Activated naive CD8-positive, alpha-beta T cell treated with anti-CD3 and anti-CD28 coated beads, Interleukin-2, amount 50 U/mL, for 24 hours (primary cell): ENCODE results near the gene NEDD1.

ENCODE experiments used
- ATAC-seq: fragments of 150-1000 bp; cut with Tn5 transposase; one replicate; pipeline ENCODE4 v1.10.0; 2021
- DNase-seq: peaks from one replicate; pipeline ENCODE4 v3.0.0; 2021
- H3K27ac Mint-ChIP-seq: one replicate; pipeline ENCODE4 v1.8.0; 2021; ENCODE audit warnings: mild to moderate bottlenecking, mixed read lengths
- H3K27me3 Mint-ChIP-seq: one replicate; pipeline ENCODE4 v1.8.0; 2021; ENCODE audit warnings: mixed read lengths
- H3K36me3 Mint-ChIP-seq: one replicate; pipeline ENCODE4 v1.8.0; 2021; ENCODE audit warnings: low read depth, mixed read lengths
- H3K4me1 Mint-ChIP-seq: one replicate; pipeline ENCODE4 v1.8.0; 2021; ENCODE audit warnings: mixed read lengths
- H3K4me3 Mint-ChIP-seq: one replicate; pipeline ENCODE4 v1.8.0; 2021; ENCODE audit warnings: mild to moderate bottlenecking, moderate library complexity, mixed read lengths
- H3K9me3 Mint-ChIP-seq: one replicate; pipeline ENCODE4 v1.8.0; 2021; ENCODE audit warnings: mixed read lengths

Gene NEDD1, protein sequence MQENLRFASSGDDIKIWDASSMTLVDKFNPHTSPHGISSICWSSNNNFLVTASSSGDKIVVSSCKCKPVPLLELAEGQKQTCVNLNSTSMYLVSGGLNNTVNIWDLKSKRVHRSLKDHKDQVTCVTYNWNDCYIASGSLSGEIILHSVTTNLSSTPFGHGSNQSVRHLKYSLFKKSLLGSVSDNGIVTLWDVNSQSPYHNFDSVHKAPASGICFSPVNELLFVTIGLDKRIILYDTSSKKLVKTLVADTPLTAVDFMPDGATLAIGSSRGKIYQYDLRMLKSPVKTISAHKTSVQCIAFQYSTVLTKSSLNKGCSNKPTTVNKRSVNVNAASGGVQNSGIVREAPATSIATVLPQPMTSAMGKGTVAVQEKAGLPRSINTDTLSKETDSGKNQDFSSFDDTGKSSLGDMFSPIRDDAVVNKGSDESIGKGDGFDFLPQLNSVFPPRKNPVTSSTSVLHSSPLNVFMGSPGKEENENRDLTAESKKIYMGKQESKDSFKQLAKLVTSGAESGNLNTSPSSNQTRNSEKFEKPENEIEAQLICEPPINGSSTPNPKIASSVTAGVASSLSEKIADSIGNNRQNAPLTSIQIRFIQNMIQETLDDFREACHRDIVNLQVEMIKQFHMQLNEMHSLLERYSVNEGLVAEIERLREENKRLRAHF

GRCh38 chr12:96906849-96907670 lies at the start of gene NEDD1:
Gene NEDD1, plus strand, starts transcription at chr12:96907257. Its CDS starts 2,503 bp downstream, at chr12:96909760.
- DNase-seq (peak; percentile 89), ATAC-seq (peak; percentile 85)
- Mint-ChIP-seq H3K27ac (peak within 1 kb of the TSS; percentile 96), H3K9me3 (no peaks in the 10 kb centered on the region), H3K4me1 (peaks cover 46% of the 10 kb centered on the region), H3K36me3 (peaks cover 22% of the 10 kb centered on the region), H3K27me3 (peaks cover 6% of the 10 kb centered on the region), H3K4me3 (peak within 1 kb of the TSS; percentile 96)

GRCh38 chr12:96858162-96858561 lies 48.9 kb upstream of the NEDD1 start:
- ATAC-seq (no peak), DNase-seq (no peak)
- H3K4me3 Mint-ChIP-seq, result no peak overlapping the region
- H3K4me1 Mint-ChIP-seq, result no peaks in the 10 kb centered on the region
- H3K9me3 Mint-ChIP-seq, result peaks cover 13% of the 10 kb centered on the region
- no peak overlapping the region for H3K27ac Mint-ChIP-seq
- peaks cover 10% of the 10 kb centered on the region for H3K27me3 Mint-ChIP-seq
- H3K36me3 Mint-ChIP-seq, result no peaks in the 10 kb centered on the region

DNA sequence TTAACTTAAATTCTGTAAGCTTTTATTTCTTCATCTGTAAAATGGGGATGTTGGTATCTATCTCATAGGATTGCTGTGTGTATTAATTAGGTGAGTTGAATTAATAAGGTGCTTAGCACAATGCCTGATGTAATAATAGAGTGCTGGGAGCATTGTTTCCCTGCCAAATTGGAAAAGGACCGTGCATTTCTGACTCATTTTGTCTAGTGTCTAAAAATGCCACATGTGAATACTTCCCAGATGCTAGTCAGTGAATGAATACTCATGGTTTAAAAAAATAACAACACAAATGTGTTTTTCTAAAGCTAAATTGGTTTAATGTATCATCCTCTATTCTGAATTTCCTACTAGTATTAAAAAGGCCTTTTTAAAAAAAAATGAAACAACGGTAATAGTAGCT lies 45.4 kb upstream of the NEDD1 start:
- no peak for ATAC-seq
- Mint-ChIP-seq H3K27ac (no peak overlapping the region), H3K4me1 (no peaks in the 10 kb centered on the region), H3K4me3 (no peak overlapping the region), H3K9me3 (peaks cover 9% of the 10 kb centered on the region), H3K27me3 (peaks cover 13% of the 10 kb centered on the region), H3K36me3 (no peaks in the 10 kb centered on the region)
- no peak for DNase-seq

DNA sequence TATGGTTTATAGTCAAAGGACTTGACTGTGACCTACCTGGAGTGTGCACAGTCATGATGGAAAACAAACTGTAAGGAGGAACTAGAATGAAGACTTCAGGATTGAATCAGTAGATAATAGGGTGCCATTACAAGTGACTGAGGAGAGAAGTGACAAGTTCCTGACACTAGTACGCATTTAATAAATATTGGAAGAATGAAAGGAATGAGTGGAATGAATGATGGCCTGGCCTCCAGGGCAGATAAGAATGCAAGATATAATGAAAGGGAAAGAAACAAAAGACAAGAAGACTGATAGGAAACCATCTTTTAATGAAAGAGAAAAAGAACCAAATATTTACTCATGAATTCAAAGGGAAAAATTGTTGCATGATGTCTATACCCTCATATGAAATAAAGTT lies 44.7 kb upstream of the NEDD1 start:
- no peak overlapping the region for H3K4me3 Mint-ChIP-seq
- ATAC-seq (no peak), DNase-seq (no peak)
- H3K27me3 Mint-ChIP-seq, result peaks cover 11% of the 10 kb centered on the region
- H3K4me1 Mint-ChIP-seq, result no peaks in the 10 kb centered on the region
- H3K36me3 Mint-ChIP-seq, result no peaks in the 10 kb centered on the region
- H3K27ac Mint-ChIP-seq, result no peak overlapping the region
- H3K9me3 Mint-ChIP-seq, result peaks cover 5% of the 10 kb centered on the region

- Mint-ChIP-seq H3K4me1 (no peaks in the 10 kb centered on the region), H3K4me3 (no peak overlapping the region), H3K27me3 (peaks cover 5% of the 10 kb centered on the region), H3K36me3 (no peaks in the 10 kb centered on the region), H3K27ac (no peak overlapping the region), H3K9me3 (no peaks in the 10 kb centered on the region)
- ATAC-seq (no peak), DNase-seq (no peak)
Measured at GRCh38 chr12:96864335-96864734, 42.7 kb upstream of the NEDD1 start.

GRCh38 chr12:96866801-96867590 lies 40.1 kb upstream of the NEDD1 start:
- H3K4me1 Mint-ChIP-seq, result no peaks in the 10 kb centered on the region

GRCh38 chr12:96870946-96871345 lies 36.1 kb upstream of the NEDD1 start:
- H3K4me3 Mint-ChIP-seq, result no peak overlapping the region
- DNase-seq, result no peak
- no peaks in the 10 kb centered on the region for H3K4me1 Mint-ChIP-seq
- H3K36me3 Mint-ChIP-seq, result no peaks in the 10 kb centered on the region
- no peak overlapping the region for H3K27ac Mint-ChIP-seq
- H3K27me3 Mint-ChIP-seq, result peaks cover 5% of the 10 kb centered on the region
- no peaks in the 10 kb centered on the region for H3K9me3 Mint-ChIP-seq
- ATAC-seq, result no peak

More at GRCh38 chr12:96866801-96867590, 40.1 kb upstream of the NEDD1 start:
- H3K9me3 Mint-ChIP-seq, result no peaks in the 10 kb centered on the region
- DNase-seq, result no peak
- no peak for ATAC-seq
- no peaks in the 10 kb centered on the region for H3K36me3 Mint-ChIP-seq
- H3K27me3 Mint-ChIP-seq, result peaks cover 7% of the 10 kb centered on the region
- H3K27ac Mint-ChIP-seq, result no peak overlapping the region
- H3K4me3 Mint-ChIP-seq, result no peak overlapping the region

- H3K36me3 Mint-ChIP-seq, result no peaks in the 10 kb centered on the region
- H3K4me1 Mint-ChIP-seq, result no peaks in the 10 kb centered on the region
- peaks cover 9% of the 10 kb centered on the region for H3K27me3 Mint-ChIP-seq
- ATAC-seq (no peak), DNase-seq (no peak)
- H3K27ac Mint-ChIP-seq, result no peak overlapping the region
- H3K4me3 Mint-ChIP-seq, result no peak overlapping the region
- H3K9me3 Mint-ChIP-seq, result no peaks in the 10 kb centered on the region
Measured at GRCh38 chr12:96872961-96873360, 34.1 kb upstream of the NEDD1 start.

GRCh38 chr12:96874211-96874610 lies 32.8 kb upstream of the NEDD1 start:
- no peak overlapping the region for H3K4me3 Mint-ChIP-seq
- H3K36me3 Mint-ChIP-seq, result no peaks in the 10 kb centered on the region
- no peak for DNase-seq
- H3K9me3 Mint-ChIP-seq, result no peaks in the 10 kb centered on the region
- H3K4me1 Mint-ChIP-seq, result no peaks in the 10 kb centered on the region
- no peak for ATAC-seq
- peaks cover 14% of the 10 kb centered on the region for H3K27me3 Mint-ChIP-seq
- no peak overlapping the region for H3K27ac Mint-ChIP-seq

GRCh38 chr12:96876966-96877365 lies 30.1 kb upstream of the NEDD1 start:
- Mint-ChIP-seq H3K27ac (no peak overlapping the region), H3K4me3 (no peak overlapping the region), H3K9me3 (no peaks in the 10 kb centered on the region), H3K27me3 (peaks cover 10% of the 10 kb centered on the region), H3K4me1 (no peaks in the 10 kb centered on the region), H3K36me3 (no peaks in the 10 kb centered on the region)
- ATAC-seq, result no peak
- no peak for DNase-seq

DNA sequence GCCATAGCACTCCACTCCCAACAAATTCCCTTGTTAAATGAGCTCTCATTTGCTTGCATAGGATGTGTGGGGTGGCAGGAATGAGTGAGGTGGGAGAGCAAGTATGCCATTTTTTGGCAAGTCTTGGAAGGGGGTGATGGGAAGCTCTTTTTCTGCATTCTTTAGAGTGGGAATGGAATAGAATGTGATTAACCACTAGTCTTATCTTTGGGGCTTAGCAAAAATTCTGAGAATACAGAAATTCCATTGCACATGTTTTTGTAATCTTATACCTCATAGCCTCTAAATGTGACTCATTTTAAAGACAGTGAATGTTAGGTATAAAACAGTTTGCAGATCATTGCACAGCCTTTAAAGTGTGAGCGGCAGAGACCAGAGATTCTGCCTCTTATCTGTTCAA lies 28.4 kb upstream of the NEDD1 start:
- Mint-ChIP-seq H3K9me3 (no peaks in the 10 kb centered on the region), H3K27ac (no peak overlapping the region), H3K4me1 (no peaks in the 10 kb centered on the region), H3K4me3 (no peak overlapping the region), H3K27me3 (peaks cover 10% of the 10 kb centered on the region), H3K36me3 (no peaks in the 10 kb centered on the region)
- ATAC-seq, result no peak
- DNase-seq, result no peak

- H3K36me3 Mint-ChIP-seq, result no peaks in the 10 kb centered on the region
- H3K4me3 Mint-ChIP-seq, result no peak overlapping the region
- DNase-seq, result no peak
- peak; percentile 18 for ATAC-seq
- H3K4me1 Mint-ChIP-seq, result no peaks in the 10 kb centered on the region
- no peak overlapping the region for H3K27ac Mint-ChIP-seq
- peaks cover 8% of the 10 kb centered on the region for H3K27me3 Mint-ChIP-seq
- no peaks in the 10 kb centered on the region for H3K9me3 Mint-ChIP-seq
Measured at GRCh38 chr12:96879301-96879700, 27.8 kb upstream of the NEDD1 start.

DNA sequence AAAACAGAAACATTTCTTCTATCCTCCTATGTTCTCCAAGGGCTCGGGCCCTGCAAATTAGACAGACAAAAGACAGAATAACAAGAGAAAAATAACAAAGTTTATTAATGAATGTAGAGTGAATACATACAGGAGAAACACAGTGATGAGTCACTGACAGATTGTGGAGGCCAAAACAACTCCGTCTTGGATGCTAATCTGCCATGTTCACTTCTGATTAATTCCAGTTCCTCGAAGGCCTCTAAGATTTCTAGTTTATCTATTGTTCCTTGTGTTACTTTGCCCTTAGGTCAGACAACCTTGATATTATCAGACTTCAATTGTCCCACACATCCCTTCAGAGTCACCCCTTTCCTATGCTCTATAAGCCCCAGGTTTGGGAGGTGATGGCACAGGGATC lies 26.8 kb upstream of the NEDD1 start:
- ATAC-seq, result no peak
- Mint-ChIP-seq H3K4me3 (no peak overlapping the region), H3K36me3 (no peaks in the 10 kb centered on the region), H3K27ac (no peak overlapping the region), H3K27me3 (peaks cover 8% of the 10 kb centered on the region), H3K9me3 (no peaks in the 10 kb centered on the region), H3K4me1 (no peaks in the 10 kb centered on the region)
- DNase-seq, result no peak

DNA sequence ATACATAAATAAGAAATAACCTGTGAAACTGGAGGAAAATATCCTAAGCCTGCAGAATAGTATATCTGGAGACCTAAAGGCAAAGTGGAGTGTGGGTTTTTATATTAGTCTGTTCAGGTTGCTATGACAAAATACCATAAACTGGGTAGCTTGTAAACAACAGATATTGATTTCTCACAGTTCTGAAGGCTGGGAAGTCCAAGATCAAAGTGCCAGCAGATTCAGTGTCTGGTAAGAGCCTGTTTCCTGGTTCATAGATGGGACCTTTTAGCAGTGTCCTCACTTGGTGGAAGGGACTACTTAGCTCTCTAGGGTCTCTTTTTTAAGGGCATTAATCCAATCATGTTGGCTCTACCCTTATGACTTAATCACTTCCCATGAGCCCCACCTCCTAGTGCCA lies 25.4 kb upstream of the NEDD1 start:
- DNase-seq (no peak), ATAC-seq (no peak)
- H3K9me3 Mint-ChIP-seq, result no peaks in the 10 kb centered on the region
- peaks cover 8% of the 10 kb centered on the region for H3K27me3 Mint-ChIP-seq
- H3K36me3 Mint-ChIP-seq, result no peaks in the 10 kb centered on the region
- no peaks in the 10 kb centered on the region for H3K4me1 Mint-ChIP-seq
- no peak overlapping the region for H3K4me3 Mint-ChIP-seq
- H3K27ac Mint-ChIP-seq, result no peak overlapping the region
